ENCODE data around the gene PNMA6E.

The PNMA6E gene

GRCh38 chrX:153382563-153383482, 18.3 kb downstream of the PNMA6E start:
- no peak for DNase-seq

GRCh38 chrX:153381684-153382532, 19.2 kb downstream of the PNMA6E start:
- no peak for DNase-seq

GRCh38 chrX:153380691-153381090, 20.5 kb downstream of the PNMA6E start:
- no peak for DNase-seq

- no peak for DNase-seq
Observed at GRCh38 chrX:153379971-153380581, 21.1 kb downstream of the PNMA6E start.

GRCh38 chrX:153379508-153379907, 21.6 kb downstream of the PNMA6E start:
- DNase-seq = no peak

GRCh38 chrX:153378607-153379006, 22.5 kb downstream of the PNMA6E start:
- DNase-seq = no peak

- no peak for DNase-seq
Observed at GRCh38 chrX:153377727-153378126, 23.4 kb downstream of the PNMA6E start.

GRCh38 chrX:153375571-153375970, 25.6 kb downstream of the PNMA6E start:
- DNase-seq = no peak

GRCh38 chrX:153374426-153374825, 26.7 kb downstream of the PNMA6E start:
- no peak for DNase-seq

- no peak for DNase-seq
Observed at GRCh38 chrX:153372949-153373348, 28.2 kb downstream of the PNMA6E start.

- no peak for DNase-seq
Observed at GRCh38 chrX:153371256-153371655, 29.9 kb downstream of the PNMA6E start.

GRCh38 chrX:153370293-153371055, 30.7 kb downstream of the PNMA6E start:
- DNase-seq = no peak

GRCh38 chrX:153366878-153367538, 34.1 kb downstream of the PNMA6E start:
- DNase-seq = no peak

GRCh38 chrX:153366119-153366518, 35.0 kb downstream of the PNMA6E start:
- no peak for DNase-seq

- DNase-seq = no peak
Observed at GRCh38 chrX:153365670-153366069, 35.5 kb downstream of the PNMA6E start.

- DNase-seq = no peak
Observed at GRCh38 chrX:153361781-153362397, 39.3 kb downstream of the PNMA6E start.

- DNase-seq = no peak
Observed at GRCh38 chrX:153357877-153358276, 43.3 kb downstream of the PNMA6E start.

- no peak for DNase-seq
Observed at GRCh38 chrX:153353416-153353815, 47.7 kb downstream of the PNMA6E start.

- DNase-seq = no peak
Observed at GRCh38 chrX:153352858-153353257, 48.3 kb downstream of the PNMA6E start.

- DNase-seq = peak; percentile 19
Observed at GRCh38 chrX:153351981-153352380, 49.2 kb downstream of the PNMA6E start.

- no peak for DNase-seq
Observed at GRCh38 chrX:153349952-153350351, 51.2 kb downstream of the PNMA6E start.

- DNase-seq = no peak
Observed at GRCh38 chrX:153348421-153348820, 52.7 kb downstream of the PNMA6E start.
